Upper lobe of left lung (tissue), 4 donors: ENCODE measurements around the gene CCDC102B.

ENCODE experiments used
- POLR2A ChIP-seq, 4 donors: fragments of 450-650 bp; IDR thresholded peaks; one replicate each; pipeline ENCODE4 v1.5.1; 2016 to 2017; ENCODE audit warnings: antibody characterized with exemption in 4 of 4, mild to moderate bottlenecking in 2 of 4
- POLR2AphosphoS5 ChIP-seq, 2 donors: sonication (generic); formaldehyde crosslinking; IDR thresholded peaks; one replicate each; pipeline ENCODE4 v1.5.1; 2017; ENCODE audit warnings: antibody characterized with exemption in 2 of 2

- TF ChIP-seq POLR2AphosphoS5 (IDR thresholded peaks at IDR 0.05) (no peak), POLR2A (IDR thresholded peaks at IDR 0.05) (no peak)
These were observed 210.7 kb downstream of the CCDC102B start for GRCh38 chr18:69008538-69008937.
